NCI-H748 (cell line): ENCODE data around the gene CORO2B.
A peak's percentile ranks its signal among the peaks of the same experiment; 100 is the strongest.

ENCODE experiments used
- DNase-seq: peaks from one replicate; lab custom pipeline; 2025; ENCODE audit not compliant: unreplicated experiment; lab: John Stamatoyannopoulos, UW

CORO2B gene

GRCh38 chr15:68589783-68590710 lies 11.3 kb downstream of the CORO2B start:
- no peak for DNase-seq

GRCh38 chr15:68590721-68591389 lies 12.1 kb downstream of the CORO2B start:
- no peak for DNase-seq

GRCh38 chr15:68592054-68592453 lies 13.3 kb downstream of the CORO2B start:
- DNase-seq = no peak

- no peak for DNase-seq
Measured at GRCh38 chr15:68592544-68592943, 13.8 kb downstream of the CORO2B start.

GRCh38 chr15:68593341-68593740 lies 14.5 kb downstream of the CORO2B start:
- no peak for DNase-seq

- no peak for DNase-seq
Measured at GRCh38 chr15:68593828-68594532, 15.2 kb downstream of the CORO2B start.

- DNase-seq = no peak
Measured at GRCh38 chr15:68594533-68595259, 15.9 kb downstream of the CORO2B start.

DNA sequence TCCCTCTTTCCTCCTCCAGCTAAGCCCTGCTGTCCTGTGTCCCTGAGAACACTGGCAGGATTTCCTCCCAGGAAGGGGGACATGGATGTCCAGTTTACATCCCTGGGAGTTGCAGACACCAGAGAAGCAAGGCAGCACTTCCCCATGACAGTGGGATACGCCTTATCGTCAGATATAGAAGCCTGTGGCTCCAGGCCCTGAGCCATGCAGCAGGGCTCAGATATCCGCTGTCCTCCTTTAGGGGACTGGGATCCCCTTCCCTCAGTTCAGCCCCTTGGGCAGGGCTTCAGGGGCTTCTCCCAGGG lies 16.4 kb downstream of the CORO2B start:
- DNase-seq = no peak

- no peak for DNase-seq
Measured at GRCh38 chr15:68595761-68596160, 17.0 kb downstream of the CORO2B start.

- no peak for DNase-seq
Measured at GRCh38 chr15:68596691-68597090, 17.9 kb downstream of the CORO2B start.

DNA sequence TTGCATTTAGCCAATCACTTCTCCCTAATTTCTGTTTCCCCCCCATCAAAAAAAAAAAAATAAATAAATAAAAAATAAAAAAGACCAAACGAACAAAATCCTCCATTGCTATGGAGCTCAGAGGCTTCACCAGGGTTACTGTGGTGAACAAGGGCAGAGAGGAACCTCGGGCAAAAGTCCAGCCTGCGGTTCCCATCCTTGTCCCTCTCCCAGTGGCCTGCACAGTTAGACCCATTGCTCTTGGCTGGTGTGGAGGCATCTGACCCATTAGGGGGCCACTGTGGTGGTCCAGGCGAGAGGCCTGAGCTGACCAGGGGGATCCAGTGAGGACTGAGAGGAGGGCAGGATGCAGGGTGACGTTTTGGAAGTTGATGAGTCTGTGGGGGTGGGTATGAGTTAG lies 18.8 kb downstream of the CORO2B start:
- no peak for DNase-seq

GRCh38 chr15:68598171-68599152 lies 19.7 kb downstream of the CORO2B start:
- DNase-seq = no peak

GRCh38 chr15:68599153-68599545 lies 20.4 kb downstream of the CORO2B start:
- DNase-seq = no peak

DNA sequence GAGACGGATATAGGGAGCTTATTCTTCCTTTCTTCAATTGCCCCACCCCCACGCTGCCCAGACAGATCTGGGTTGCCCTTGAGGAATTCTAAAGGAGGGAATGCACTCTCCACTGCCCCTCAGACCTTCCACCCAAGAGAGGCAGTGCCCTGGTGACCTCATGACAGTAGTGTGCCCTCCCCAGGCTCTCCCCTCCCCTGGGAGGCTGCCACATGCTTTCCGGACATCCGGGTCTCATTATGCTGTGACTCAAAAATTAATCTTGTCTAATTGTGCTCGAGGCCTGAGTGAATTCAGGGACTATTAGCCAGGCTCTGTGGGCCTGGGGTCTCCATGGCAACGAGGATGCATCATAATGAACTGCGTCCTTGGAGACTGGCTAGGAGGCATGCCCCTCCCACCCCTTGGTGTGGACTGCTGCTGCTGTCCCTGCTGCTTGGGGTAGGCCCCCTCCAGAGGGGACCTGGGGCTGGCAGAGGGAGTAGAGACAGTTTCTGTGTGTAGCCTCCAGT lies 20.8 kb downstream of the CORO2B start:
- DNase-seq = peak; percentile 92

- no peak for DNase-seq
Measured at GRCh38 chr15:68601206-68602197, 22.7 kb downstream of the CORO2B start.

GRCh38 chr15:68602459-68603215 lies 23.8 kb downstream of the CORO2B start:
- DNase-seq = no peak

DNA sequence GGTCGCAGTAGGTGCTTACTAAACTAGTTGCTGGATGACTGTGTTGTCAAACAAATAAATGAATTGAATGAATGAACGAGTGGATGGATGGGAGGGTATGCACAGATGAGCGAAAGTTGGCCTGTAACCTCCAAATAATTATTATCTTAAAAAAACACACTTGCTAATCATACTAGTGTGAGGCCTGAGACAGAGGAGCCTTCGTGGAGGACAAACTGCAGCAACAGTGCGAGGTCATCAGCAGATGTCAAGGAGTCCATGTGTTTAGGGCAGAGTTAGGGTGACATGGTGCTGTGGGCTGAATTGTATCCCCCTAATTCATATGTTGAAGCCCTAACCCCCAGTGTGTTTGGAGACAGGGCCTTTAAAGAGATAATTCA lies 24.4 kb downstream of the CORO2B start:
- DNase-seq = no peak

GRCh38 chr15:68603951-68604350 lies 25.2 kb downstream of the CORO2B start:
- DNase-seq = no peak
